Mesenchymal stem cell (in vitro differentiated cells and primary cell): ENCODE results near the gene SPANXN4.

Experiments
- DNase-seq: peaks from one replicate; pipeline ENCODE4 v3.0.0-alpha.2; 2013
- H2AFZ ChIP-seq: one replicate; pipeline ENCODE4 v1.6.1; 2013; ENCODE audit warnings: low read depth, mild to moderate bottlenecking, control low read depth, inconsistent platforms, low read length, moderate library complexity
- H2AK5ac ChIP-seq: 2 replicates; pipeline ENCODE4 v1.6.1; 2013; ENCODE audit warnings: low read length, moderate library complexity, mild to moderate bottlenecking, inconsistent platforms; ENCODE audit not compliant: severe bottlenecking
- H2BK120ac ChIP-seq: one replicate; pipeline ENCODE4 v1.6.1; 2013; ENCODE audit warnings: low read depth, mild to moderate bottlenecking, inconsistent platforms, low read length, moderate library complexity
- H2BK12ac ChIP-seq, 2 experiments: one replicate each; pipeline ENCODE4 v1.6.1; 2013; ENCODE audit warnings: inconsistent platforms in 2 of 2, low read length in 2 of 2, mild to moderate bottlenecking in 2 of 2, moderate library complexity in 2 of 2, control low read depth in 1 of 2
- H2BK15ac ChIP-seq: one replicate; pipeline ENCODE4 v1.6.1; 2013; ENCODE audit warnings: mild to moderate bottlenecking, low read depth, inconsistent platforms; ENCODE audit not compliant: poor library complexity, severe bottlenecking
- H2BK5ac ChIP-seq: 2 replicates; pipeline ENCODE4 v1.6.1; 2013; ENCODE audit warnings: low read depth, mild to moderate bottlenecking, low read length, control low read depth, inconsistent platforms; ENCODE audit not compliant: poor library complexity, severe bottlenecking
- H3K14ac ChIP-seq, 2 experiments: one replicate each; pipeline ENCODE4 v1.6.1; 2013; ENCODE audit warnings: inconsistent platforms in 2 of 2, low read length in 2 of 2, control low read depth in 1 of 2, mild to moderate bottlenecking in 1 of 2, moderate library complexity in 1 of 2
- H3K18ac ChIP-seq, 2 experiments: one replicate each; pipeline ENCODE4 v1.6.1; 2013; ENCODE audit warnings: inconsistent platforms in 2 of 2, low read length in 2 of 2, control low read depth in 1 of 2, low read depth in 1 of 2, mild to moderate bottlenecking in 1 of 2
- H3K23ac ChIP-seq, 2 experiments: one replicate each; pipeline ENCODE4 v1.6.1; 2013; ENCODE audit warnings: inconsistent platforms in 2 of 2, low read length in 2 of 2, mild to moderate bottlenecking in 2 of 2, moderate library complexity in 2 of 2, control low read depth in 1 of 2
- H3K27ac ChIP-seq: 2 replicates; pipeline ENCODE4 v1.5.1; 2013; ENCODE audit warnings: mild to moderate bottlenecking, moderate library complexity, low read length, control low read depth, inconsistent platforms; ENCODE audit not compliant: poor library complexity, severe bottlenecking
- H3K27me3 ChIP-seq, 2 experiments: 2 replicates each; pipeline versions ENCODE4 v1.6.1 to v1.7.0; 2013; ENCODE audit warnings: low read length in 2 of 2, mild to moderate bottlenecking in 2 of 2, moderate library complexity in 2 of 2, control low read depth in 1 of 2, inconsistent platforms in 1 of 2; ENCODE audit not compliant: control insufficient read depth in 1 of 2, insufficient read depth in 1 of 2
- H3K36me3 ChIP-seq, 2 experiments: 2 replicates each; pipeline versions ENCODE4 v1.6.1 to v1.7.0; 2013; ENCODE audit warnings: low read length in 2 of 2, control low read depth in 1 of 2, inconsistent platforms in 1 of 2, low read depth in 1 of 2, mild to moderate bottlenecking in 1 of 2; ENCODE audit not compliant: insufficient read depth in 2 of 2, control insufficient read depth in 1 of 2
- H3K4ac ChIP-seq, 2 experiments: one replicate each; pipeline ENCODE4 v1.6.1; 2013; ENCODE audit warnings: inconsistent platforms in 2 of 2, low read length in 2 of 2, mild to moderate bottlenecking in 2 of 2, moderate library complexity in 2 of 2, control low read depth in 1 of 2, low read depth in 1 of 2
- H3K4me1 ChIP-seq: 2 replicates; pipeline ENCODE4 v1.6.1; 2013; ENCODE audit warnings: low read depth, low read length, control low read depth; ENCODE audit not compliant: control insufficient read depth, insufficient read depth
- H3K4me2 ChIP-seq: 2 replicates; pipeline ENCODE4 v1.6.1; 2013; ENCODE audit warnings: low read length, mild to moderate bottlenecking, inconsistent platforms; ENCODE audit not compliant: poor library complexity, severe bottlenecking
- H3K4me3 ChIP-seq, 2 experiments: 2 replicates each; pipeline versions ENCODE4 v1.5.1 to v1.7.0; 2013; ENCODE audit warnings: low read length in 2 of 2, mild to moderate bottlenecking in 2 of 2, control low read depth in 1 of 2, low read depth in 1 of 2; ENCODE audit not compliant: insufficient read depth in 1 of 2
- H3K79me1 ChIP-seq: replicated peaks from 2 replicates; pipeline ENCODE4 v1.6.1; 2013; ENCODE audit warnings: mild to moderate bottlenecking, control low read depth, low read length, inconsistent platforms; ENCODE audit not compliant: poor library complexity, severe bottlenecking
- H3K9ac ChIP-seq: 2 replicates; pipeline ENCODE4 v1.7.0; 2013; ENCODE audit warnings: mild to moderate bottlenecking, low read length, moderate library complexity
- H3K9me3 ChIP-seq: 2 replicates; pipeline ENCODE4 v1.7.0; 2013; ENCODE audit warnings: mild to moderate bottlenecking, low read length; ENCODE audit not compliant: control insufficient read depth
- H4K8ac ChIP-seq: one replicate; pipeline ENCODE4 v1.6.1; 2013; ENCODE audit warnings: inconsistent platforms, mild to moderate bottlenecking, low read length, moderate library complexity
- H4K91ac ChIP-seq: one replicate; pipeline ENCODE4 v1.6.1; 2013; ENCODE audit warnings: mild to moderate bottlenecking, low read length, inconsistent platforms
- WGBS: methylation state at CpG from one replicate; pipeline ENCODE4 v1.1.7; 2013; ENCODE audit warnings: mixed read lengths; 5-methylcytosine and 5-hydroxymethylcytosine counted together

The SPANXN4 gene

GRCh38 chrX:143017272-143017671 lies 8.5 kb upstream of the SPANXN4 start:
- WGBS: 83% methylated on average over 1 of the region's 2 CpGs

DNA sequence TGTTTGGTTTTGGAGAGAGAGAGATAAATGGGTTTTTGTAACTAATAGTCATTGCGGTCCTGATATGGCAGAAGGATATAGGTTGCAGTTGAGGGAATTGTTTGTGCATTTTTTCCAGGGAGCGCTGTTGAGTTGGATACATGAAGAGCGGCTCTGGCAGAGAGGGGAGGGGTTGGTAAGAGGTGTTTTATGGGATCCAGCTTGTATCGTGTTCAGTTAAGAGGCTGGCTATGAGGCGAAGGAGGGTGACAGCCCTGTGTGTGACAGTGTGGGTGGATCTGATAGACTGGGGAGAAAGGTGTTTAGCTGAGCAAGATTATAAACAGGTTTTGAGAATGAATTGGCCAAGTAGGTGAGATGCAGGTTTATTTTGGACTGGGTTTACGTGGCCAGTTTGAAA lies 1.5 kb downstream of the SPANXN4 start:
- H3K27me3 ChIP-seq: no peaks in the 10 kb centered on the region
- H3K79me1 ChIP-seq: no peaks in the 10 kb centered on the region
- H2BK15ac ChIP-seq: no peak overlapping the region
- H3K14ac ChIP-seq: no peak overlapping the region
- no peaks in the 10 kb centered on the region for H3K4me1 ChIP-seq
- H2BK5ac ChIP-seq: no peak overlapping the region
- H3K4me3 ChIP-seq: no peak overlapping the region
- H4K8ac ChIP-seq: no peak overlapping the region
- no peak overlapping the region for H2AFZ ChIP-seq
- no peak for DNase-seq
- no peak overlapping the region for H2AK5ac ChIP-seq
- H3K23ac ChIP-seq: no peak overlapping the region
- H3K36me3 ChIP-seq: no peaks in the 10 kb centered on the region
- H2BK120ac ChIP-seq: no peak overlapping the region
- WGBS: 75% methylated on average over 6 of the region's 6 CpGs
- H4K91ac ChIP-seq: no peak overlapping the region
- no peak overlapping the region for H3K18ac ChIP-seq
- H2BK12ac ChIP-seq: no peak overlapping the region
- H3K9ac ChIP-seq: no peak overlapping the region
- H3K4ac ChIP-seq: no peak overlapping the region
- H3K27ac ChIP-seq: no peak overlapping the region
- H3K9me3 ChIP-seq: peaks cover 3% of the 10 kb centered on the region
- no peak overlapping the region for H3K4me2 ChIP-seq

More at GRCh38 chrX:143017272-143017671, 8.5 kb upstream of the SPANXN4 start:
- H4K8ac ChIP-seq: no peak overlapping the region
- H2BK120ac ChIP-seq: no peak overlapping the region
- H3K23ac ChIP-seq: no peak overlapping the region
- no peaks in the 10 kb centered on the region for H3K4me1 ChIP-seq
- no peak overlapping the region for H3K27ac ChIP-seq
- no peak overlapping the region for H2BK5ac ChIP-seq
- no peak overlapping the region for H2AK5ac ChIP-seq
- peaks cover 6% of the 10 kb centered on the region for H3K9me3 ChIP-seq
- H3K9ac ChIP-seq: no peak overlapping the region
- no peak overlapping the region for H3K4ac ChIP-seq
- no peaks in the 10 kb centered on the region for H3K27me3 ChIP-seq
- DNase-seq: no peak
- no peak overlapping the region for H3K4me3 ChIP-seq
- H2BK15ac ChIP-seq: no peak overlapping the region
- no peak overlapping the region for H2AFZ ChIP-seq
- H3K36me3 ChIP-seq: no peaks in the 10 kb centered on the region
- no peak overlapping the region for H3K14ac ChIP-seq
- no peak overlapping the region for H4K91ac ChIP-seq
- no peak overlapping the region for H3K18ac ChIP-seq
- no peak overlapping the region for H2BK12ac ChIP-seq
- no peak overlapping the region for H3K4me2 ChIP-seq
- H3K79me1 ChIP-seq: no peaks in the 10 kb centered on the region

GRCh38 chrX:143047511-143047910 lies 21.8 kb downstream of the SPANXN4 start:
- Histone ChIP-seq H2AFZ (no peak overlapping the region), H4K91ac (no peak overlapping the region), H3K79me1 (no peaks in the 10 kb centered on the region), H3K14ac (no peak overlapping the region), H3K9me3 (peaks cover 4% of the 10 kb centered on the region), H2AK5ac (no peak overlapping the region), H4K8ac (no peak overlapping the region), H3K4me2 (no peak overlapping the region), H2BK12ac (no peak overlapping the region), H2BK15ac (no peak overlapping the region), H3K9ac (no peak overlapping the region), H3K27ac (no peak overlapping the region), H3K4me1 (no peaks in the 10 kb centered on the region), H3K27me3 (no peaks in the 10 kb centered on the region), H2BK5ac (no peak overlapping the region), H3K23ac (no peak overlapping the region), H3K4me3 (no peak overlapping the region), H3K4ac (no peak overlapping the region), H2BK120ac (no peak overlapping the region), H3K36me3 (no peaks in the 10 kb centered on the region), H3K18ac (no peak overlapping the region)
- no CpG with 5 or more reads among the region's 2 CpGs for WGBS
- no peak for DNase-seq

DNA sequence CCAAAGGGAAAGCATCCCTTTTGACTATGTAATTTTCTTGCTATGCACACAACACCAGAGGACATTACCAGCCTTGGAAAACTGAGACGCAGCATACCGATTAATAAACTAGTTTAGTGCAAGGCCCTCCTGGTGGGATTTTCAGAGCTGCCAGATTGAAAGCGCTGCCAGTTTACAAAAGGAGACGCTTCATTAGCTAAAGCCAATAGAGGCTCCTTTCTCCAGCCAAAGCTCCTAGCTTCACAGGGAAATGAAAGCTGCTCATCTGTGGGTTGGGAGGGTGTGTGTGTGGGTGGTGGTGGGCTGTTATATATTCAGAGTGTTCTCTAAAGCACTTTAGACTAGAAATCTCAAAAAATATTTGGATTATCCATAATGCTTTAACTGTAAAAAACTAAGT lies 32.4 kb downstream of the SPANXN4 start:
- no peak for DNase-seq
- Histone ChIP-seq H3K27me3 (no peaks in the 10 kb centered on the region), H2BK5ac (no peak overlapping the region), H3K79me1 (no peaks in the 10 kb centered on the region), H3K9ac (no peak overlapping the region), H4K91ac (no peak overlapping the region), H2AFZ (no peak overlapping the region), H2AK5ac (no peak overlapping the region), H3K27ac (no peak overlapping the region), H3K14ac (no peak overlapping the region), H2BK12ac (no peak overlapping the region), H3K23ac (no peak overlapping the region), H3K4ac (no peak overlapping the region), H2BK120ac (no peak overlapping the region), H3K4me2 (no peak overlapping the region), H3K18ac (no peak overlapping the region), H3K36me3 (no peaks in the 10 kb centered on the region), H2BK15ac (no peak overlapping the region), H3K9me3 (no peaks in the 10 kb centered on the region), H4K8ac (no peak overlapping the region), H3K4me3 (no peak overlapping the region), H3K4me1 (no peaks in the 10 kb centered on the region)
- 72% methylated on average over 3 of the region's 4 CpGs for WGBS
